K562 (cell line): ENCODE data around the gene MITD1. TPM values are rescaled to one million over a fixed set of nuclear protein-coding genes. Genes with fewer than 3 reads are reported as not detected.

Experiments
- EGR1 ChIP-seq: fragments of 450-650 bp; conservative IDR thresholded peaks from 2 replicates; pipeline ENCODE4 v1.6.1; 2017; ENCODE audit warnings: mild to moderate bottlenecking
- JUND ChIP-seq, 2 experiments: IDR thresholded peaks; 2 replicates in 1 of 2; 3 replicates in 1 of 2; pipeline ENCODE4 v1.6.1; 2011; ENCODE audit warnings: borderline replicate concordance in 2 of 2, low read depth in 2 of 2, low read length in 2 of 2, improper control_type of control experiment in 1 of 2, missing biosample characterization in 1 of 2, missing genetic modification characterization in 1 of 2, missing genetic modification reagents in 1 of 2
- KDM4B ChIP-seq, 2 experiments: fragments of 450-650 bp in 1 of 2; sonication (generic) in 1 of 2; IDR thresholded peaks; 2 replicates each; pipeline ENCODE4 v1.6.1; 2016 to 2017; ENCODE audit warnings: borderline replicate concordance in 2 of 2, antibody characterized with exemption in 1 of 2, low read depth in 1 of 2, mild to moderate bottlenecking in 1 of 2
- MAX ChIP-seq: sonication (generic); formaldehyde crosslinking; IDR thresholded peaks from 2 replicates; pipeline ENCODE4 v1.9.0; 2022; ENCODE audit warnings: mild to moderate bottlenecking, missing genetic modification reagents
- MTF1 ChIP-seq: fragments of 250-450 bp; sonication (Bioruptor Pico); IDR thresholded peaks from 2 replicates; pipeline ENCODE4 v1.9.0; 2021; ENCODE audit warnings: moderate library complexity, mild to moderate bottlenecking, inconsistent platforms, borderline replicate concordance
- SMAD4 ChIP-seq: fragments of 250-450 bp; sonication (Bioruptor Pico); conservative IDR thresholded peaks from 2 replicates; pipeline ENCODE4 v1.8.0; 2021; ENCODE audit warnings: inconsistent platforms, mild to moderate bottlenecking, moderate library complexity
- SMARCA5 ChIP-seq: fragments of 450-650 bp; IDR thresholded peaks from 2 replicates; pipeline ENCODE4 v1.6.1; 2016
- SNRNP70 ChIP-seq: fragments of 200-400 bp; formaldehyde crosslinking; optimal IDR thresholded peaks from 2 replicates; pipeline ENCODE3; 2017; ENCODE audit warnings: low read depth, low read length
- THAP12 ChIP-seq: fragments of 250-450 bp; sonication (Bioruptor Pico); IDR thresholded peaks from 2 replicates; pipeline ENCODE4 v1.9.0; 2021; ENCODE audit warnings: mild to moderate bottlenecking, inconsistent platforms
- THAP7 ChIP-seq: fragments of 250-450 bp; sonication (Bioruptor Pico); IDR thresholded peaks from 2 replicates; pipeline ENCODE4 v1.5.0; 2021
- ZNF41 ChIP-seq: fragments of 250-450 bp; sonication (Bioruptor Pico); conservative IDR thresholded peaks from 2 replicates; pipeline ENCODE4 v1.4.0; 2020; ENCODE audit warnings: mild to moderate bottlenecking
- ZZZ3 ChIP-seq: fragments of 450-650 bp; IDR thresholded peaks from 2 replicates; pipeline ENCODE4 v1.6.1; 2016; ENCODE audit warnings: antibody characterized with exemption, mild to moderate bottlenecking, moderate library complexity
- polyA plus RNA-seq, 8 experiments: library from polyadenylated mRNA; depleted of rRNA in 4 of 8; stranded (reverse) in 5 of 8; unstranded in 3 of 8; fragments of >200 nt; fragmentation: Nextera tagmentation in 2 of 8; fragmentation: Illumina TruSeq in 1 of 8; extraction: Ambion mirVana in 2 of 8; extraction: Trizol in 1 of 8; gene quantifications; 2 replicates each; pipeline versions ENCODE4 v1.2.1 to v1.2.3, GENCODE V29; 2011 to 2014; ENCODE audit warnings: inconsistent platforms in 1 of 8, missing spikeins in 1 of 8
- total RNA-seq, 7 experiments: library from RNA; depleted of rRNA in 6 of 7; stranded (reverse); fragments of >200 nt in 6 of 7; fragmentation: Illumina TruSeq in 2 of 7; extraction: Trizol in 2 of 7; gene quantifications; 2 replicates each; pipeline versions ENCODE4 v1.2.1 to v1.2.3, GENCODE V29; 2011 to 2021; ENCODE audit warnings: low replicate concordance in 1 of 7
- TF ChIP-seq, protein P1 (sequence below), 2 experiments: fragments of 450-650 bp in 1 of 2; sonication (generic) in 1 of 2; formaldehyde crosslinking in 1 of 2; IDR thresholded peaks; 2 replicates each; pipeline versions ENCODE4 v1.7.1 to v1.9.0; 2016 to 2022; ENCODE audit warnings: inconsistent platforms in 1 of 2, mild to moderate bottlenecking in 1 of 2, missing genetic modification reagents in 1 of 2

Gene MITD1
- total and polyA plus RNA-seq, 9 of the 15 experiments (the other 6 are each of a cell fraction or from before 2014, with no cell fraction given), result 19.6 to 71.8 (median 43.2) TPM

DNA sequence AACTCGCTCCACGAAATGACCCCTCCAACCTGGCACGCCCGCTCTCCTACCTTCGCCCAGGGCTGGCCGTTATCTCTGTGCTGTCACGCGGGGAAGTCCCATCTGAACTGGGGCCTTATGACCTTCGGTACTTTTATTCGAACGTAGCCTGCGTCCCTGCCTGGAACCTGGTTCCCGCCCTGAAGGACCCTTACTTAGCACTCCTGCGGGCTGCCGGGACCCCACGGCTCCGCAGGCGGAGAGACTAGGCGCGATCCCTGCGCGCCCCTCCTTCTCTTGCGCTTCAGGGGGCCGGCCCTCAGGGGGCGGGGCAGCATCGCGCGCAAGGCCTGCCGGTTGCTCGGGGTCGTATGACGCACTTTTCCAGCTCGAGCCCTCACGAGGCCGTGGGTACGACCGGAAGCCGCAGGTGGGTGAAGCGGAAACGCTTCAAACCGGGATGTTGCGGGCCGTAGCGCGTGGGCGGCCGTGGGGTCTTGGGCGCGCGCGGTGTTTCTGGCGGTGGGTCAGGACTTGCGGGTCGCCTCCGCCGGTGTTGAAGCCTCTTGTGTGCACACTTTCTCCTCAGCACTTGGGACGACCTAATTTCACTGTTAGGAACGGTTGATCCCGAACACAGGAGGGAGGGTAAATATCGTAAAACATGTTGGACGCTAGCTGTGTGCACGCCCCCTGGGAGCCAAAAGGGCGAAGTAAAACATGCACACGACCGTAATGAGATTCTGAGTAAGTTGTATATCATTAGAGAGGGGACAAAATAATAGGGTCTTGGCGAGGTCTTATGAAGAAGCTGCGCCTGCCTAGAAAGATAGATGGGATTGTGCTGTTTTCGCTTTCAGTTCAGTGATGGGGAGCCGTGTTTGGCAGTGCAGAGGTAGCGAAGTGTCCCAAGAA, 26.0 kb downstream of the MITD1 start, which contains the start of the genes LIPT1 and TSGA10 (continued):
- no peak for TF ChIP-seq MTF1 (CRISPR knock-in tag)
- no peak for TF ChIP-seq ZNF41
- TF ChIP-seq KDM4B (IDR thresholded peaks at IDR 0.05; ENCODE audit: borderline replicate concordance in 2 of 2, low read depth in 1 of 2), result peak in 1 of 2 experiments; percentile 35; a peak in 1 of 4 replicates
- TF ChIP-seq THAP12 (CRISPR knock-in tag), result peak; percentile 78
- TF ChIP-seq THAP7, result no peak
- peak; percentile 77 for TF ChIP-seq JUND (IDR thresholded peaks at IDR 0.05; ENCODE audit: borderline replicate concordance, low read depth, low read length)
- peak; percentile 54; the same call in 1 of the 3 replicates for TF ChIP-seq JUND (tag; IDR thresholded peaks at IDR 0.05; ENCODE audit: borderline replicate concordance, low read depth, low read length)
- peak; percentile 58; the same call in 1 of the 2 replicates for TF ChIP-seq SMAD4
- no peak for TF ChIP-seq ZZZ3
- peak; percentile 94 for TF ChIP-seq MAX (CRISPR knock-in tag)
- 0 out of 2 replicates have a peak, but pooled peaks have one; percentile 14 for TF ChIP-seq SMARCA5
- TF ChIP-seq EGR1, result peak; percentile 99
- TF ChIP-seq, protein P1, sequence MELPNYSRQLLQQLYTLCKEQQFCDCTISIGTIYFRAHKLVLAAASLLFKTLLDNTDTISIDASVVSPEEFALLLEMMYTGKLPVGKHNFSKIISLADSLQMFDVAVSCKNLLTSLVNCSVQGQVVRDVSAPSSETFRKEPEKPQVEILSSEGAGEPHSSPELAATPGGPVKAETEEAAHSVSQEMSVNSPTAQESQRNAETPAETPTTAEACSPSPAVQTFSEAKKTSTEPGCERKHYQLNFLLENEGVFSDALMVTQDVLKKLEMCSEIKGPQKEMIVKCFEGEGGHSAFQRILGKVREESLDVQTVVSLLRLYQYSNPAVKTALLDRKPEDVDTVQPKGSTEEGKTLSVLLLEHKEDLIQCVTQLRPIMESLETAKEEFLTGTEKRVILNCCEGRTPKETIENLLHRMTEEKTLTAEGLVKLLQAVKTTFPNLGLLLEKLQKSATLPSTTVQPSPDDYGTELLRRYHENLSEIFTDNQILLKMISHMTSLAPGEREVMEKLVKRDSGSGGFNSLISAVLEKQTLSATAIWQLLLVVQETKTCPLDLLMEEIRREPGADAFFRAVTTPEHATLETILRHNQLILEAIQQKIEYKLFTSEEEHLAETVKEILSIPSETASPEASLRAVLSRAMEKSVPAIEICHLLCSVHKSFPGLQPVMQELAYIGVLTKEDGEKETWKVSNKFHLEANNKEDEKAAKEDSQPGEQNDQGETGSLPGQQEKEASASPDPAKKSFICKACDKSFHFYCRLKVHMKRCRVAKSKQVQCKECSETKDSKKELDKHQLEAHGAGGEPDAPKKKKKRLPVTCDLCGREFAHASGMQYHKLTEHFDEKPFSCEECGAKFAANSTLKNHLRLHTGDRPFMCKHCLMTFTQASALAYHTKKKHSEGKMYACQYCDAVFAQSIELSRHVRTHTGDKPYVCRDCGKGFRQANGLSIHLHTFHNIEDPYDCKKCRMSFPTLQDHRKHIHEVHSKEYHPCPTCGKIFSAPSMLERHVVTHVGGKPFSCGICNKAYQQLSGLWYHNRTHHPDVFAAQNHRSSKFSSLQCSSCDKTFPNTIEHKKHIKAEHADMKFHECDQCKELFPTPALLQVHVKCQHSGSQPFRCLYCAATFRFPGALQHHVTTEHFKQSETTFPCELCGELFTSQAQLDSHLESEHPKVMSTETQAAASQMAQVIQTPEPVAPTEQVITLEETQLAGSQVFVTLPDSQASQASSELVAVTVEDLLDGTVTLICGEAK (IDR thresholded peaks at IDR 0.05), result peak; percentile 94
- TF ChIP-seq, protein P1 (CRISPR knock-in tag; IDR thresholded peaks at IDR 0.05), result no peak
- TF ChIP-seq SNRNP70, result no peak
